A549 (cell line): ENCODE data around the gene SLC16A3. TPM values are rescaled to one million over a fixed set of nuclear protein-coding genes. Genes with fewer than 3 reads are reported as not detected.

Experiments
- ATAC-seq, 2 experiments: fragments of 200-7000 bp in 1 of 2; fragments of >200 bp in 1 of 2; cut with Nextera tagmentation in 1 of 2; cut with Tn5 transposase in 1 of 2; 3 replicates each; pipeline versions ENCODE4 v1.8.0 to v1.9.1; 2018 to 2020; ENCODE audit warnings: mild to moderate bottlenecking in 1 of 2, moderate library complexity in 1 of 2
- CTCF ChIA-PET: fragments of 300-600 bp; sonication (Branson Sonifier 250); formaldehyde crosslinking; extraction: SDS; loops from one replicate; lab custom pipeline; 2021; ENCODE audit warnings: antibody characterized with exemption, inconsistent platforms; lab: Yijun Ruan, JAX
- POLR2A ChIA-PET: fragments of 350-600 bp; formaldehyde crosslinking; extraction: SDS; loops from one replicate; lab custom pipeline; 2021; ENCODE audit warnings: antibody characterized with exemption, inconsistent platforms; lab: Yijun Ruan, JAX
- DNase-seq, 2 experiments: peaks; one replicate each; pipeline versions ENCODE4 v3.0.0 to v3.0.0-alpha.2; 2011 to 2016; ENCODE audit warnings: low read depth in 1 of 2, low spot score in 1 of 2
- FAIRE-seq: peaks from 2 replicates; lab custom pipeline; 2011; peaks lifted over from hg19 to GRCh38; lab: Jason Lieb, UNC
- H3K27ac ChIP-seq, 2 experiments: fragments of >200 bp; sonication (Bioruptor Twin); formaldehyde crosslinking; 3 replicates each; pipeline ENCODE4 v1.5.1; 2016 to 2017
- H3K4me1 ChIP-seq: fragments of >200 bp; sonication (Bioruptor Twin); formaldehyde crosslinking; 3 replicates; pipeline ENCODE4 v1.6.1; 2016
- H3K4me2 ChIP-seq: fragments of >200 bp; sonication (Bioruptor Twin); formaldehyde crosslinking; 3 replicates; pipeline ENCODE4 v1.6.1; 2016
- H3K4me3 ChIP-seq: fragments of >200 bp; sonication (Bioruptor Twin); formaldehyde crosslinking; 3 replicates; pipeline ENCODE4 v1.5.1; 2016
- H3K9me3 ChIP-seq: fragments of >200 bp; sonication (Bioruptor Twin); formaldehyde crosslinking; 3 replicates; pipeline ENCODE4 v1.6.1; 2016
- CHD4 ChIP-seq: fragments of 200-600 bp; sonication (generic); IDR thresholded peaks from 2 replicates; pipeline ENCODE4 v1.6.1; 2016; ENCODE audit warnings: antibody characterized with exemption, mild to moderate bottlenecking, borderline replicate concordance
- E2F6 ChIP-seq: IDR thresholded peaks from 2 replicates; pipeline ENCODE4 v1.6.1; 2012; ENCODE audit warnings: low read depth, borderline replicate concordance
- EHF ChIP-seq: fragments of 250-450 bp; sonication (Bioruptor Pico); IDR thresholded peaks from 2 replicates; pipeline ENCODE4 v1.5.0; 2020; ENCODE audit warnings: mild to moderate bottlenecking
- GATA3 ChIP-seq: IDR thresholded peaks from 2 replicates; pipeline ENCODE4 v1.6.1; 2012; ENCODE audit warnings: borderline replicate concordance
- HDAC2 ChIP-seq: fragments of 200-600 bp; sonication (generic); IDR thresholded peaks from 2 replicates; pipeline ENCODE4 v1.6.1; 2016
- HEYL ChIP-seq: fragments of 250-450 bp; sonication (Bioruptor Pico); IDR thresholded peaks from 2 replicates; pipeline ENCODE4 v1.8.0; 2021; ENCODE audit warnings: mild to moderate bottlenecking, moderate library complexity
- HOXB5 ChIP-seq: fragments of 250-450 bp; sonication (Bioruptor Pico); IDR thresholded peaks from 2 replicates; pipeline ENCODE4 v1.5.0; 2020; ENCODE audit warnings: mild to moderate bottlenecking, moderate library complexity
- JUN ChIP-seq, 2 experiments: fragments of >200 bp; sonication (Bioruptor Twin); formaldehyde crosslinking; IDR thresholded peaks; 2 replicates in 1 of 2; 3 replicates in 1 of 2; pipeline ENCODE4 v1.6.1; 2016 to 2017
- KDM1A ChIP-seq: fragments of 200-600 bp; sonication (generic); IDR thresholded peaks from 2 replicates; pipeline ENCODE4 v1.6.1; 2016; ENCODE audit warnings: low read depth, mild to moderate bottlenecking
- MAX ChIP-seq: IDR thresholded peaks from 2 replicates; pipeline ENCODE4 v1.6.1; 2012
- NFE2L2 ChIP-seq: fragments of 150-350 bp; conservative IDR thresholded peaks from 2 replicates; pipeline ENCODE4 v1.6.1; 2014; ENCODE audit warnings: low read length
- NPAS2 ChIP-seq: fragments of 250-450 bp; sonication (Bioruptor Pico); IDR thresholded peaks from 2 replicates; pipeline ENCODE4 v1.8.0; 2022; ENCODE audit warnings: mild to moderate bottlenecking, moderate library complexity, borderline replicate concordance
- PBX3 ChIP-seq: IDR thresholded peaks from 2 replicates; pipeline ENCODE4 v1.6.1; 2012
- POLR2AphosphoS2 ChIP-seq: conservative IDR thresholded peaks from 2 replicates; pipeline ENCODE4 v1.6.1; 2012; ENCODE audit warnings: low read length, improper control_type of control experiment, inconsistent platforms
- RCOR1 ChIP-seq: fragments of 150-350 bp; IDR thresholded peaks from 2 replicates; pipeline ENCODE4 v1.6.1; 2014; ENCODE audit warnings: antibody characterized with exemption, low read length, low read depth
- REST ChIP-seq: fragments of 200-600 bp; sonication (generic); IDR thresholded peaks from 2 replicates; pipeline ENCODE4 v1.6.1; 2016; ENCODE audit warnings: antibody characterized with exemption, mild to moderate bottlenecking, moderate library complexity
- ZFP36 ChIP-seq: fragments of 450-650 bp; IDR thresholded peaks from 2 replicates; pipeline ENCODE4 v1.6.1; 2014; ENCODE audit warnings: borderline replicate concordance; ENCODE audit not compliant: partially characterized antibody
- WGBS: methylation state at CpG from one replicate; pipeline ENCODE4 v1.1.6; 2017; ENCODE audit errors: missing lambda C conversion rate; 5-methylcytosine and 5-hydroxymethylcytosine counted together
- polyA plus RNA-seq, 4 experiments: library from polyadenylated mRNA; depleted of rRNA in 3 of 4; stranded (reverse); fragments of >200 nt; fragmentation: RNase III in 1 of 4; extraction: RNeasy Plus Mini Kit Qiagen cat#74134 plus additional on column Dnase treatment in 1 of 4; gene quantifications; 2 replicates in 3 of 4; 3 replicates in 1 of 4; pipeline ENCODE4 v1.2.3, GENCODE V29; 2011 to 2017

The SLC16A3 gene
- polyA plus RNA-seq, 2 of the 4 experiments (the other 2 are of a cell fraction): 28.6 to 90.9 TPM

- TF ChIP-seq KDM1A: no peak
- no peak for TF ChIP-seq MAX
- TF ChIP-seq GATA3: no peak
- no peak for TF ChIP-seq REST
- no peak for TF ChIP-seq EHF (CRISPR knock-in tag)
- TF ChIP-seq PBX3: no peak; the same call in 1 of the 2 replicates
- TF ChIP-seq CHD4: no peak
- TF ChIP-seq RCOR1: no peak
- no peak for TF ChIP-seq HEYL (CRISPR knock-in tag)
- TF ChIP-seq ZFP36: no peak
- TF ChIP-seq, all 56 proteins: peak for 4
These were observed 12.5 kb downstream of the SLC16A3 start (continued) for GRCh38 chr17:82241183-82241925.

GRCh38 chr17:82241926-82242697 lies 13.3 kb downstream of the SLC16A3 start:
- TF ChIP-seq E2F6 (0 out of 2 replicates have a peak, but pooled peaks have one; percentile 8), POLR2AphosphoS2 (0 out of 2 replicates have a peak, but pooled peaks have one; percentile 14), GATA3 (0 out of 2 replicates have a peak, but pooled peaks have one; percentile 4), NFE2L2 (no peak), HDAC2 (no peak), NPAS2 (CRISPR knock-in tag) (no peak), JUN (IDR thresholded peaks at IDR 0.05) (peak; percentile 23 to 27; a peak in 2 of 5 replicates), HOXB5 (CRISPR knock-in tag) (0 out of 2 replicates have a peak, but pooled peaks have one; percentile 29)
- peaks cover 84% of the 10 kb centered on the region for H3K4me1 ChIP-seq
- DNase-seq: no peak
- H3K4me2 ChIP-seq: peak overlapping the region; percentile 42
- H3K27ac ChIP-seq: peak overlapping the region; percentile 76 to 84
- WGBS: 43% methylated on average over 20 of the region's 20 CpGs
- peak overlapping the region; percentile 12; the same call in 1 of the 3 replicates for H3K4me3 ChIP-seq
- CTCF ChIA-PET: interaction anchor here (1.0 to 17.6 kb wide), 22 partner anchors 9 to 212 kb away, joined by 3 to 289 read pairs (median 6); partner anchors contain the start of genes SECTM1 and SLC16A3
- ATAC-seq: peak; percentile 7 to 25
- no peaks in the 10 kb centered on the region for H3K9me3 ChIP-seq
- FAIRE-seq: no peak
- POLR2A ChIA-PET: interaction anchor here (0.7 to 3.2 kb wide), 7 partner anchors 11 to 57 kb away, joined by 3 to 24 read pairs (median 3); partner anchors contain the start of gene CSNK1D
